ENCODE results near the gene ANKRD52.
A peak's percentile ranks its signal among the peaks of the same experiment; 100 is the strongest.

The ANKRD52 gene

GRCh38 chr12:56298828-56299227 lies 40.6 kb upstream of the ANKRD52 start:
- peak overlapping the region; percentile 94 for H3K27ac ChIP-seq (replicated peaks)
- no peaks in the 10 kb centered on the region for H3K27me3 ChIP-seq (ENCODE audit: insufficient read depth, poor library complexity, severe bottlenecking)
- H3K4me3 ChIP-seq (replicated peaks; ENCODE audit: insufficient read depth, low read length) = peak overlapping the region; percentile 57
- TF ChIP-seq CTCF (IDR thresholded peaks at IDR 0.05; ENCODE audit: insufficient read depth, low read length) (no peak), GABPA (IDR thresholded peaks at IDR 0.05; ENCODE audit: low read depth) (no peak), POLR2AphosphoS5 (IDR thresholded peaks at IDR 0.05; ENCODE audit: low read depth) (no peak), SPI1 (IDR thresholded peaks at IDR 0.05; ENCODE audit: borderline replicate concordance, low read depth) (no peak), REST (IDR thresholded peaks at IDR 0.05; ENCODE audit: insufficient replicate concordance, low read depth) (no peak)
- DNase-seq (ENCODE audit: low read depth in 1 of 2, low spot score in 1 of 2) = no peak

GRCh38 chr12:56297400-56297799 lies 39.2 kb upstream of the ANKRD52 start:
- H3K27ac ChIP-seq (replicated peaks) = peak overlapping the region; percentile 6
- TF ChIP-seq CTCF (IDR thresholded peaks at IDR 0.05; ENCODE audit: insufficient read depth, low read length) (no peak), POLR2AphosphoS5 (IDR thresholded peaks at IDR 0.05; ENCODE audit: low read depth) (no peak), SPI1 (IDR thresholded peaks at IDR 0.05; ENCODE audit: borderline replicate concordance, low read depth) (no peak), REST (IDR thresholded peaks at IDR 0.05; ENCODE audit: insufficient replicate concordance, low read depth) (no peak)
- H3K27me3 ChIP-seq (ENCODE audit: insufficient read depth, poor library complexity, severe bottlenecking) = no peaks in the 10 kb centered on the region
- no peak for DNase-seq (ENCODE audit: low read depth in 1 of 2, low spot score in 1 of 2)
- no peak overlapping the region for H3K4me3 ChIP-seq (replicated peaks; ENCODE audit: insufficient read depth, low read length)

GRCh38 chr12:56296295-56296694 lies 38.1 kb upstream of the ANKRD52 start:
- Histone ChIP-seq H3K4me3 (replicated peaks; ENCODE audit: insufficient read depth, low read length) (no peak overlapping the region), H3K27me3 (ENCODE audit: insufficient read depth, poor library complexity, severe bottlenecking) (no peaks in the 10 kb centered on the region), H3K27ac (replicated peaks) (no peak overlapping the region; the same call in 1 of the 2 replicates)
- TF ChIP-seq SPI1 (IDR thresholded peaks at IDR 0.05; ENCODE audit: borderline replicate concordance, low read depth) (no peak), POLR2AphosphoS5 (IDR thresholded peaks at IDR 0.05; ENCODE audit: low read depth) (no peak), CTCF (IDR thresholded peaks at IDR 0.05; ENCODE audit: insufficient read depth, low read length) (no peak), REST (IDR thresholded peaks at IDR 0.05; ENCODE audit: insufficient replicate concordance, low read depth) (no peak), GABPA (IDR thresholded peaks at IDR 0.05; ENCODE audit: low read depth) (no peak)
- DNase-seq (ENCODE audit: low read depth in 1 of 2, low spot score in 1 of 2) = peak in 1 of 2 experiments; percentile 39
